ENCODE measurements around the gene LSM6.

LSM6 gene

GRCh38 chr4:146175541-146176453, at the start of gene LSM6:
Gene LSM6 (plus strand): TSS chr4:146175718. CDS start chr4:146182922, 7,204 bp downstream.
- DNase-seq, result peak; percentile 77

GRCh38 chr4:146132445-146132844, 43.1 kb upstream of the LSM6 start:
- no peak for DNase-seq

- peak; percentile 6 for DNase-seq
Measured at GRCh38 chr4:146134761-146135445, 40.6 kb upstream of the LSM6 start.

GRCh38 chr4:146135941-146136340, 39.6 kb upstream of the LSM6 start:
- no peak for DNase-seq

GRCh38 chr4:146142768-146143167, 32.8 kb upstream of the LSM6 start:
- no peak for DNase-seq

- DNase-seq, result no peak
Measured at GRCh38 chr4:146143888-146144287, 31.6 kb upstream of the LSM6 start.

- no peak for DNase-seq
Measured at GRCh38 chr4:146146918-146147317, 28.6 kb upstream of the LSM6 start.

GRCh38 chr4:146148021-146148420, 27.5 kb upstream of the LSM6 start:
- DNase-seq, result no peak

GRCh38 chr4:146154057-146154456, 21.5 kb upstream of the LSM6 start:
- no peak for DNase-seq

- no peak for DNase-seq
Measured at GRCh38 chr4:146155152-146155724, 20.3 kb upstream of the LSM6 start.

- no peak for DNase-seq
Measured at GRCh38 chr4:146158036-146158745, 17.3 kb upstream of the LSM6 start.

GRCh38 chr4:146159384-146160058, 16.0 kb upstream of the LSM6 start:
- no peak for DNase-seq

GRCh38 chr4:146161243-146161642, 14.3 kb upstream of the LSM6 start:
- DNase-seq, result no peak

GRCh38 chr4:146165221-146165620, 10.3 kb upstream of the LSM6 start:
- DNase-seq, result no peak

GRCh38 chr4:146165840-146166239, 9.7 kb upstream of the LSM6 start:
- DNase-seq, result peak; percentile 88

- no peak for DNase-seq
Measured at GRCh38 chr4:146170149-146170548, 5.4 kb upstream of the LSM6 start.

GRCh38 chr4:146176891-146177290, 1.4 kb downstream of the LSM6 start:
- no peak for DNase-seq

- DNase-seq, result no peak
Measured at GRCh38 chr4:146178126-146178525, 2.6 kb downstream of the LSM6 start.

GRCh38 chr4:146179784-146180370, 4.4 kb downstream of the LSM6 start:
- DNase-seq, result no peak

GRCh38 chr4:146182443-146182842, 6.9 kb downstream of the LSM6 start:
- no peak for DNase-seq

- no peak for DNase-seq
Measured at GRCh38 chr4:146183209-146183608, 7.7 kb downstream of the LSM6 start.

GRCh38 chr4:146186041-146186440, 10.5 kb downstream of the LSM6 start:
- no peak for DNase-seq
